Measurements from ENCODE around the gene HSD3B2.

HSD3B2 gene

DNA sequence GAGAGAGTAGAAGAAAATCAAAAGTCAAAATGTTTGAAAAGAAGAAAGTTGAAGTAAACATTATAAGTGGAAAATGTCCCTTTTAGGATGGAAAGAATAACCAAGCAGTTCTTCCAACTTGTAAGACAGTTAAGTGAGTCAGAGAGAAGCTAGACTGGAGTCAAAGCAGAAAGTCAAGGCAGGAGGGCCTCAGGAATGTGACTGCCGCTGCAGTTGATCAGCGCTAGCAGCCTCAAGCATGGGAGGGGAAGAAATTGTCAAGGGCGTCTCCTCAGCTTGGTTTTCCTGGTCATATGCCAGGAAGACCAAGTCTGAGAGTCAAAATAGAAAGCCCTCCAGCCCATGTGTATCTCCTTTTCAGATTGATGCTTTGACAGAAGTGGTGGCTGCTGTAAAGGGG is 23.2 kb upstream of the HSD3B2 start:
- Histone ChIP-seq H3K27me3 (ENCODE audit: control insufficient read depth in 2 of 2, insufficient read depth in 2 of 2, low read length in 2 of 2) (no peaks in the 10 kb centered on the region), H3K36me3 (ENCODE audit: control insufficient read depth in 2 of 2, insufficient read depth in 2 of 2, low read length in 2 of 2) (no peaks in the 10 kb centered on the region), H3K4me1 (ENCODE audit: control insufficient read depth in 2 of 2, insufficient read depth in 2 of 2, low read length in 2 of 2) (peaks cover 6 to 14% of the 10 kb centered on the region in 2 donors), H3K9ac (ENCODE audit: low read depth in 1 of 2, low read length in 2 of 2) (no peak overlapping the region), H3K9me3 (ENCODE audit: control insufficient read depth in 2 of 2, low read length in 2 of 2) (no peaks in the 10 kb centered on the region), H3K27ac (ENCODE audit: low read depth in 2 of 2, low read length in 2 of 2) (no peak overlapping the region), H3K4me3 (ENCODE audit: low read length in 2 of 2) (no peak overlapping the region)

GRCh38 chr1:119394085-119394484 is 20.9 kb upstream of the HSD3B2 start:
- no peak overlapping the region for H3K9ac ChIP-seq (ENCODE audit: low read depth in 1 of 2, low read length in 2 of 2)
- no peaks in the 10 kb centered on the region for H3K36me3 ChIP-seq (ENCODE audit: control insufficient read depth in 2 of 2, insufficient read depth in 2 of 2, low read length in 2 of 2)
- peaks cover 6 to 14% of the 10 kb centered on the region in 2 donors for H3K4me1 ChIP-seq (ENCODE audit: control insufficient read depth in 2 of 2, insufficient read depth in 2 of 2, low read length in 2 of 2)
- no peaks in the 10 kb centered on the region for H3K27me3 ChIP-seq (ENCODE audit: control insufficient read depth in 2 of 2, insufficient read depth in 2 of 2, low read length in 2 of 2)
- H3K4me3 ChIP-seq (ENCODE audit: low read length in 2 of 2) = no peak overlapping the region
- no peaks in the 10 kb centered on the region for H3K9me3 ChIP-seq (ENCODE audit: control insufficient read depth in 2 of 2, low read length in 2 of 2)
- H3K27ac ChIP-seq (ENCODE audit: low read depth in 2 of 2, low read length in 2 of 2) = peak overlapping the region; percentile 28 to 50

GRCh38 chr1:119396982-119397381 is 18.0 kb upstream of the HSD3B2 start:
- no peaks in the 10 kb centered on the region for H3K27me3 ChIP-seq (ENCODE audit: control insufficient read depth in 2 of 2, insufficient read depth in 2 of 2, low read length in 2 of 2)
- H3K27ac ChIP-seq (ENCODE audit: low read depth in 2 of 2, low read length in 2 of 2) = no peak overlapping the region
- no peaks in the 10 kb centered on the region for H3K36me3 ChIP-seq (ENCODE audit: control insufficient read depth in 2 of 2, insufficient read depth in 2 of 2, low read length in 2 of 2)
- H3K9ac ChIP-seq (ENCODE audit: low read depth in 1 of 2, low read length in 2 of 2) = no peak overlapping the region
- H3K4me1 ChIP-seq (ENCODE audit: control insufficient read depth in 2 of 2, insufficient read depth in 2 of 2, low read length in 2 of 2) = peaks cover 6 to 10% of the 10 kb centered on the region in 2 donors
- H3K4me3 ChIP-seq (ENCODE audit: low read length in 2 of 2) = no peak overlapping the region
- no peaks in the 10 kb centered on the region for H3K9me3 ChIP-seq (ENCODE audit: control insufficient read depth in 2 of 2, low read length in 2 of 2)

DNA sequence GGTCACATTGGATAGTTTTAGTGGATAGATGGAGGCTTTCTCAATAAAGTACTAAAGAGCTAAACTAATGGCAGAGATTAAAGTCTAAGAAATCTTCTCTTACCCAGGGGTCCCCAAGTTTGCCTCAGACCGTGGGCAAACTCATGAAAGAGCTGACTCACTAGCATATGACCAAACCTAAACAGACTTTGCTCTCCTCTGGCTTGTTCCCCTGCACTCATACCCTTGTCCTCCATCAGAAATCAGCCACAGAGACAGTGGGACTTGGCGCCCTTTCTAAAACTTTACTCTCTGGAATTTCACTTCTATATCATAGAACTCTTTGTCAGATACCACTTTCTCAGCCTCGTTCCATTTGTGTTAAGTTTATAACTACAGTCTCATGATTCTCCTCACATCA is 17.0 kb upstream of the HSD3B2 start:
- Histone ChIP-seq H3K4me3 (ENCODE audit: low read length in 2 of 2) (no peak overlapping the region), H3K4me1 (ENCODE audit: control insufficient read depth in 2 of 2, insufficient read depth in 2 of 2, low read length in 2 of 2) (peaks cover 6 to 7% of the 10 kb centered on the region in 2 donors), H3K27ac (ENCODE audit: low read depth in 2 of 2, low read length in 2 of 2) (no peak overlapping the region), H3K27me3 (ENCODE audit: control insufficient read depth in 2 of 2, insufficient read depth in 2 of 2, low read length in 2 of 2) (no peaks in the 10 kb centered on the region), H3K9ac (ENCODE audit: low read depth in 1 of 2, low read length in 2 of 2) (no peak overlapping the region), H3K9me3 (ENCODE audit: control insufficient read depth in 2 of 2, low read length in 2 of 2) (no peaks in the 10 kb centered on the region), H3K36me3 (ENCODE audit: control insufficient read depth in 2 of 2, insufficient read depth in 2 of 2, low read length in 2 of 2) (no peaks in the 10 kb centered on the region)

- Histone ChIP-seq H3K4me1 (ENCODE audit: control insufficient read depth in 2 of 2, insufficient read depth in 2 of 2, low read length in 2 of 2) (no peaks in the 10 kb centered on the region), H3K4me3 (ENCODE audit: low read length in 2 of 2) (no peak overlapping the region)
Measured at GRCh38 chr1:119404736-119405135, 10.2 kb upstream of the HSD3B2 start.

GRCh38 chr1:119409731-119410130 is 5.2 kb upstream of the HSD3B2 start:
- Histone ChIP-seq H3K27me3 (ENCODE audit: control insufficient read depth in 2 of 2, insufficient read depth in 2 of 2, low read length in 2 of 2) (no peaks in the 10 kb centered on the region), H3K27ac (ENCODE audit: low read depth in 2 of 2, low read length in 2 of 2) (no peak overlapping the region), H3K9me3 (ENCODE audit: control insufficient read depth in 2 of 2, low read length in 2 of 2) (no peaks in the 10 kb centered on the region), H3K36me3 (ENCODE audit: control insufficient read depth in 2 of 2, insufficient read depth in 2 of 2, low read length in 2 of 2) (no peaks in the 10 kb centered on the region), H3K4me3 (ENCODE audit: low read length in 2 of 2) (no peak overlapping the region), H3K4me1 (ENCODE audit: control insufficient read depth in 2 of 2, insufficient read depth in 2 of 2, low read length in 2 of 2) (peaks cover 0 to 2% of the 10 kb centered on the region in 2 donors), H3K9ac (ENCODE audit: low read depth in 1 of 2, low read length in 2 of 2) (no peak overlapping the region)

More at GRCh38 chr1:119404736-119405135, 10.2 kb upstream of the HSD3B2 start:
- H3K36me3 ChIP-seq (ENCODE audit: control insufficient read depth in 2 of 2, insufficient read depth in 2 of 2, low read length in 2 of 2) = no peaks in the 10 kb centered on the region
- no peak overlapping the region for H3K9ac ChIP-seq (ENCODE audit: low read depth in 1 of 2, low read length in 2 of 2)
- no peaks in the 10 kb centered on the region for H3K27me3 ChIP-seq (ENCODE audit: control insufficient read depth in 2 of 2, insufficient read depth in 2 of 2, low read length in 2 of 2)
- H3K9me3 ChIP-seq (ENCODE audit: control insufficient read depth in 2 of 2, low read length in 2 of 2) = no peaks in the 10 kb centered on the region
- no peak overlapping the region for H3K27ac ChIP-seq (ENCODE audit: low read depth in 2 of 2, low read length in 2 of 2)

DNA sequence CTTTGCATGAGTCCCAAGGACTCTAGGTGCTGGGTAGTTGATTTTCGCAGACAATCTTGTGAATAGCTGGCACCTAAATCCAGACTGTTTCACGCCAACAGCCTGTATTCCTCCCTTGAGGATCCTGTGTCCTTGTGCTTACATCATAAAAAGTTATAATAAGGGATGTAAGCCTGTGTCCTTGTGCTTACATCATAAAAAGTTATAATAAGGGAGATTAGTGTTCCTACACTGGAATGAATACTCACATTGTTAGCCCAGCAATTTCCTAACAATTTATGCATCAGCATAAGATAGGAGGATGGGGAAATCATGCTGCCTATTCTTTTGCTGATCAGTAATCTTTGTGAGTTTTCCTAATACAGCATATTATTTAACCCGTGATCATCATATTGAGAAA is 4.0 kb upstream of the HSD3B2 start:
- H3K9me3 ChIP-seq (ENCODE audit: control insufficient read depth in 2 of 2, low read length in 2 of 2) = no peaks in the 10 kb centered on the region

DNA sequence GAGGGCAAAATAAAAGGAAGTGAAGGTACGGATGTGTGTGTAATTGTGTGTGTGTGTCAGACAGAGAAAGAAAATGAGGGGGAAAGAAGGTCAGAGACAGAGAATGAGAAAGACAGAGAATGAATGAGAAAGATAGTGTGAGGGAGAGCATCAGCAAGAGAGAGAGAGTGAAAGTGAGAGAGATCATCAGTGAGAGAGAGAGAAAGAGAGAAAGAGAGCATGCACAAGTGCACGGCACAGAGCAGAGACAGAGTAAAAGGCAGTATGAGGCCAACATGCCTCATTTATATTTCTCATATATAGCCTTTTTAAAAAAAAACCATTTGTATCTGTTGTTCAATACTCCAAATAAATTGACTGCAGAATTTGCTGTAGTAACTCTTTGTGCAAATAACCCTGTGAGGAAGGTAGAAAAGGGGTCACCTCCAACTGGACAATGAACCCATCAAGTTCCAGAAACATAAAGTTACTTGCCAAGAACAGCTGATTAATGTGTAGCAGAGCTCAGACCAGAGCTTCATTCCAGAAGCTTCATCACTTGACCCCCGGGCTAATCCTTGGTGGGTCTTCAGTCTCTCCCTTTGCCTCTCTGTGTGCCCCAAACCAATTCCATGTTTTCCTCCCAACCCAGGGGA is 1.2 kb downstream of the HSD3B2 start:
- H3K36me3 ChIP-seq (ENCODE audit: control insufficient read depth in 2 of 2, insufficient read depth in 2 of 2, low read length in 2 of 2) = no peaks in the 10 kb centered on the region
- no peak overlapping the region for H3K9ac ChIP-seq (ENCODE audit: low read depth in 1 of 2, low read length in 2 of 2)
- no peaks in the 10 kb centered on the region for H3K9me3 ChIP-seq (ENCODE audit: control insufficient read depth in 2 of 2, low read length in 2 of 2)
- no peak overlapping the region for H3K4me3 ChIP-seq (ENCODE audit: low read length in 2 of 2)
- H3K4me1 ChIP-seq (ENCODE audit: control insufficient read depth in 2 of 2, insufficient read depth in 2 of 2, low read length in 2 of 2) = no peaks in the 10 kb centered on the region
- H3K27ac ChIP-seq (ENCODE audit: low read depth in 2 of 2, low read length in 2 of 2) = no peak overlapping the region
- H3K27me3 ChIP-seq (ENCODE audit: control insufficient read depth in 2 of 2, insufficient read depth in 2 of 2, low read length in 2 of 2) = no peaks in the 10 kb centered on the region

More for the DNA sequence above, 4.0 kb upstream of the HSD3B2 start:
- Histone ChIP-seq H3K4me1 (ENCODE audit: control insufficient read depth in 2 of 2, insufficient read depth in 2 of 2, low read length in 2 of 2) (peaks cover 0 to 2% of the 10 kb centered on the region in 2 donors), H3K27me3 (ENCODE audit: control insufficient read depth in 2 of 2, insufficient read depth in 2 of 2, low read length in 2 of 2) (no peaks in the 10 kb centered on the region), H3K27ac (ENCODE audit: low read depth in 2 of 2, low read length in 2 of 2) (no peak overlapping the region), H3K36me3 (ENCODE audit: control insufficient read depth in 2 of 2, insufficient read depth in 2 of 2, low read length in 2 of 2) (no peaks in the 10 kb centered on the region), H3K4me3 (ENCODE audit: low read length in 2 of 2) (no peak overlapping the region), H3K9ac (ENCODE audit: low read depth in 1 of 2, low read length in 2 of 2) (no peak overlapping the region)

GRCh38 chr1:119419109-119419508 is 4.2 kb downstream of the HSD3B2 start:
- Histone ChIP-seq H3K27me3 (ENCODE audit: control insufficient read depth in 2 of 2, insufficient read depth in 2 of 2, low read length in 2 of 2) (no peaks in the 10 kb centered on the region), H3K4me1 (ENCODE audit: control insufficient read depth in 2 of 2, insufficient read depth in 2 of 2, low read length in 2 of 2) (no peaks in the 10 kb centered on the region), H3K27ac (ENCODE audit: low read depth in 2 of 2, low read length in 2 of 2) (no peak overlapping the region), H3K9me3 (ENCODE audit: control insufficient read depth in 2 of 2, low read length in 2 of 2) (no peaks in the 10 kb centered on the region), H3K9ac (ENCODE audit: low read depth in 1 of 2, low read length in 2 of 2) (no peak overlapping the region), H3K36me3 (ENCODE audit: control insufficient read depth in 2 of 2, insufficient read depth in 2 of 2, low read length in 2 of 2) (no peaks in the 10 kb centered on the region), H3K4me3 (ENCODE audit: low read length in 2 of 2) (no peak overlapping the region)

- Histone ChIP-seq H3K4me1 (ENCODE audit: control insufficient read depth in 2 of 2, insufficient read depth in 2 of 2, low read length in 2 of 2) (no peaks in the 10 kb centered on the region), H3K9ac (ENCODE audit: low read depth in 1 of 2, low read length in 2 of 2) (no peak overlapping the region), H3K27ac (ENCODE audit: low read depth in 2 of 2, low read length in 2 of 2) (no peak overlapping the region), H3K36me3 (ENCODE audit: control insufficient read depth in 2 of 2, insufficient read depth in 2 of 2, low read length in 2 of 2) (no peaks in the 10 kb centered on the region), H3K4me3 (ENCODE audit: low read length in 2 of 2) (no peak overlapping the region), H3K9me3 (ENCODE audit: control insufficient read depth in 2 of 2, low read length in 2 of 2) (no peaks in the 10 kb centered on the region), H3K27me3 (ENCODE audit: control insufficient read depth in 2 of 2, insufficient read depth in 2 of 2, low read length in 2 of 2) (no peaks in the 10 kb centered on the region)
Measured at GRCh38 chr1:119420638-119421037, 5.7 kb downstream of the HSD3B2 start.

Data from mucosa of rectum (tissue), 2 donors.